ENCODE results near the gene GPC3.

The GPC3 gene

DNA sequence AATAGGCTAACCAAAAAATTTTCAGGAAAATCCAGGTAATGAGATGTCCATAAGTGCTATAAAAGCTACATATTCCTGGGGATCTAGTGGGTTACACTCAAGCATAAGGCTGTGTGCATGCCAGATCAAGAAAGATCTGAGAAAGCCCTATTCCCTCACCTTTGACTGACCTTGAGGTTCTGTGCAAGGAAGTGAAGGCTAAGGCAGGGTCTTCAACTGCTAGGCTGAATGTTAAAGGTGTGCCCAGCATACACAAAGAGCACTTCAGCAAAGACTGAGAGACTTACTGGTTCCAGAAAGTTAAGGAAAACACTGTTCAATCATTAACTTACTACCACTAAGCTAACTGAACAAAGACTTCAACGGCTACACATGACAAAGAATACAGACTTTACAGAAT, 269.7 kb downstream of the GPC3 start:
- no peak overlapping the region for H3K9ac ChIP-seq (ENCODE audit: low read depth, low read length)
- no peaks in the 10 kb centered on the region for H3K36me3 ChIP-seq (ENCODE audit: insufficient read depth, low read length)
- H3K9me3 ChIP-seq (ENCODE audit: control insufficient read depth, insufficient read depth, low read length) = no peaks in the 10 kb centered on the region; the same call in 1 of the 2 replicates
- 0 out of 2 replicates have a peak, but pooled peaks cover 5% of the 10 kb centered on the region for H3K4me1 ChIP-seq (ENCODE audit: insufficient read depth, low read length)

DNA sequence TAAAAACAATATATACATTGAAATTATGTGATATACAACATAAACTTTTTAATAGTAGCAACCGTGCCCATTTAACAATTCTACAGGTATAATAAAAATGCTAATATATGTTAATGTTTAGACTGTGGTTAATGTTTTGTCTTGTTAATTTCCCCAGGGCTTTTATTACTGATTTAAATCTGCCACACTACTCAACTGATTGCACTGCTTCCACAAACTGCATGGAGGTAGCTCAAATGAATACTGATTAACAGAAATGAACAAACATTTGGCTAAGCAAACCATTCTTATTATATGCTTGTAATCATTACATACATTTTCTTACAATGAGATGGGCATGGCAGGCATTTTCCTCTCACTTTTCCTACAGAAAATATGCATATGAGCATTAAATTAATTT, 275.9 kb downstream of the GPC3 start:
- no peak overlapping the region for H3K9ac ChIP-seq (ENCODE audit: low read depth, low read length)
- H3K36me3 ChIP-seq (ENCODE audit: insufficient read depth, low read length) = no peaks in the 10 kb centered on the region
- H3K4me1 ChIP-seq (ENCODE audit: insufficient read depth, low read length) = peaks cover 22% of the 10 kb centered on the region

DNA sequence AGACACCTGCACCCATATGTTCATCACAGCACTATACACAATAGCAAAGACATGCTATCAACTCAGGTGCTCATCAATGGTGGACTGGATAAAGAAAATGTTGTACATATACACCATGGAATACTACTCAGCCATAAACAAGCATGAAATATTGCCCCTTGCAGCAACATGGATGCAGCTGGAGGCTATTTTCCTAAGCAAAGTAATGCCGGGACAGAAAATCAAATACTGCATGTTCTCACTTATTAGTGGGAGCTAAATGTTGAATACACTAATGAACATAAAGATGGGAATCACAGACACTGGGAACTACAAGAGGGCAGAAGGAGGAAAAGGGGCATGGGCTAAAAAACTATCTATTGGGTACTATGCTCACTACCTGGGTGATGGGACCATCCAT, 278.5 kb downstream of the GPC3 start:
- no peaks in the 10 kb centered on the region for H3K9me3 ChIP-seq (ENCODE audit: control insufficient read depth, insufficient read depth, low read length)
- H3K9ac ChIP-seq (ENCODE audit: low read depth, low read length) = no peak overlapping the region
- H3K36me3 ChIP-seq (ENCODE audit: insufficient read depth, low read length) = no peaks in the 10 kb centered on the region
- peaks cover 27% of the 10 kb centered on the region for H3K4me1 ChIP-seq (ENCODE audit: insufficient read depth, low read length)

More for the DNA sequence above, 275.9 kb downstream of the GPC3 start:
- H3K9me3 ChIP-seq (ENCODE audit: control insufficient read depth, insufficient read depth, low read length) = no peaks in the 10 kb centered on the region

DNA sequence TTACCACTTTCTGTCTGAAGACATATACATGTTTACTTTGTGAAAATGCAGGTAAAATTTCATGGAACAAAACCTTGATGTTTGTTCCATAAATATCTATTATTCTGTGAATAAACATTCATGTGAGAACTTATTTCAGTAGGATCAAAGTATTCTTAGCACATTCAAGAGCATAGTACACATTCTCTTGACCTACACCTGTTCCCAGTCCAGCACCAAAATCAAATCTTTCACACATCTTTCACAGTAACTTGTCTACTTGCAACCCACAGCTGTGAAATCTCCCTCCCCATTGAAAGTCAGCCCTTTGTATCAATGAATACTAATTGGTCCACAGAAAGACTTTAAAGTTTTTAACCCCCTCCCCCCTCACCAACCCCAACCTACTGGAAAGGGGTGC, 283.2 kb downstream of the GPC3 start:
- Histone ChIP-seq H3K9me3 (ENCODE audit: control insufficient read depth, insufficient read depth, low read length) (no peaks in the 10 kb centered on the region), H3K4me1 (ENCODE audit: insufficient read depth, low read length) (peaks cover 26% of the 10 kb centered on the region), H3K9ac (ENCODE audit: low read depth, low read length) (no peak overlapping the region), H3K36me3 (ENCODE audit: insufficient read depth, low read length) (no peaks in the 10 kb centered on the region)

DNA sequence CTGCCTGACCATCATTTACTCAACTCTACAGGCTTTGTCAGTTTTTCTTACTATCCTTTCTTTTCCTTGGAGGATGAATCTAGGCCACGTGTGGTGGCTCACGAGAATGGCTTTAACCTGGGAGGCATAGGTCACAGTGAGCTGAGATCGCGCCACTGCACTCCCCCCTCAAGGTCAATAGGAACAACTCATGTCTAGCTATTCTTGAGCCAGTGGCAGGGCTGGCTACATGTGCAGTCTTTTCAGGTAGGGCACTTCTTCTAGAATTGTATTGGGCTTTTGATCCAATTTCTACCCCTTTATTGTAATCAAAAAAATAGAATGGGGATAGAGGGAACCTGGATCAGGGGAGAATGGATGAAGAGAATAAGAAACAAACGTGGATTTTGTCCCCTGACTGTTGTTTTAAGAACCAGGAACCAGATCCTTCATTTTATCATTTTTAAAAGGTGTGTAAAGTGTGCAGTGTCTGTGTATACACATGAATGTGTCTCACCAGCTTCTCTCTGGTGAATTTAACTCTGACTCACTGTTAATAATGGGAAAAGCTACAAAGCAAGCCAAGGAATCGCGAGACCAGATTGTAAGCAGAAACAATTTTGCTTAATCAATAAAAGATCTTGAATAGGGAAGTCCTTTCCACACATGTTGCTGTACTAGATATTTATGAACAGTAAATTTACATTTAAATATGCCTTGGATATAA, 286.2 kb downstream of the GPC3 start:
- H3K36me3 ChIP-seq (ENCODE audit: insufficient read depth, low read length) = no peaks in the 10 kb centered on the region
- no peak overlapping the region for H3K9ac ChIP-seq (ENCODE audit: low read depth, low read length)
- no peaks in the 10 kb centered on the region for H3K9me3 ChIP-seq (ENCODE audit: control insufficient read depth, insufficient read depth, low read length)
- peaks cover 26% of the 10 kb centered on the region for H3K4me1 ChIP-seq (ENCODE audit: insufficient read depth, low read length)

DNA sequence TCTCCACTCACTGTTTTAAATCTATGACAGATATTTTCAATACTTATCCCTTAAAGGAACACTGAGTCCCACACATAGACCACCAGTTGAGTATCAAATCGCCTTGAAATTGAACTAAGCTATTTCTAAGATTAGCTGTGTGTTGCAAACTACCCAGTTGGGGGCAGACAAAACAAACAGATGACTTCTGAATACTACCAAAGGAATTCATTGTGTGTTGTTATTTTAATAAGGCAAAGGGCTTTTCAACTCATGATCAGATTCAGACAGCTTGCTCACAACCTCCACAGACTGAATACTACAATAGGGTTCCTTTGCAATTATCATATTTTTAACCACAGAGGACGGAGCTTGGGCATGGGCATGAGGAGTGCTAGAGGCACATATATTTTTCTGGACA, 287.1 kb downstream of the GPC3 start:
- Histone ChIP-seq H3K9me3 (ENCODE audit: control insufficient read depth, insufficient read depth, low read length) (no peaks in the 10 kb centered on the region), H3K36me3 (ENCODE audit: insufficient read depth, low read length) (no peaks in the 10 kb centered on the region), H3K4me1 (ENCODE audit: insufficient read depth, low read length) (peaks cover 26% of the 10 kb centered on the region), H3K9ac (ENCODE audit: low read depth, low read length) (no peak overlapping the region)

DNA sequence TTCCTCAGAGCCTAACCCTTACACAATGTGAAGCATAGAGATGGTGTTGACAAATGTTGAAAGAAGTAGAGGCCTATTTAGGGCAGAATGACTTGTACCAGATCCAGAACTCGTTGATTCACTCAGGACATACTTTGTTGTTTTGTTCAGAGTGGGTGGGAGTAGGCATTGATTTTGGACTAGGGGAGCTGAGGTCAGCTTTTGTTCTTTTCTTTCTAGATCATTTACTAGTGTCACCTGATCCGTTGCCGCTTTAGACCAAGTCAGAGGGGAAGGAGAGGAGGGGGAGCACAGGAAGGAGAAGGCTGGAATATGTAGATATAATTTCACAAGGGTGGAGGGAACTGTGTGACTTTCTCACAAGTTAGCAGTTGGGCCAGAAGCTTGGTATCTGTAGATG, 287.7 kb downstream of the GPC3 start:
- Histone ChIP-seq H3K9ac (ENCODE audit: low read depth, low read length) (no peak overlapping the region), H3K9me3 (ENCODE audit: control insufficient read depth, insufficient read depth, low read length) (no peaks in the 10 kb centered on the region), H3K4me1 (ENCODE audit: insufficient read depth, low read length) (peaks cover 22% of the 10 kb centered on the region), H3K36me3 (ENCODE audit: insufficient read depth, low read length) (no peaks in the 10 kb centered on the region)

DNA sequence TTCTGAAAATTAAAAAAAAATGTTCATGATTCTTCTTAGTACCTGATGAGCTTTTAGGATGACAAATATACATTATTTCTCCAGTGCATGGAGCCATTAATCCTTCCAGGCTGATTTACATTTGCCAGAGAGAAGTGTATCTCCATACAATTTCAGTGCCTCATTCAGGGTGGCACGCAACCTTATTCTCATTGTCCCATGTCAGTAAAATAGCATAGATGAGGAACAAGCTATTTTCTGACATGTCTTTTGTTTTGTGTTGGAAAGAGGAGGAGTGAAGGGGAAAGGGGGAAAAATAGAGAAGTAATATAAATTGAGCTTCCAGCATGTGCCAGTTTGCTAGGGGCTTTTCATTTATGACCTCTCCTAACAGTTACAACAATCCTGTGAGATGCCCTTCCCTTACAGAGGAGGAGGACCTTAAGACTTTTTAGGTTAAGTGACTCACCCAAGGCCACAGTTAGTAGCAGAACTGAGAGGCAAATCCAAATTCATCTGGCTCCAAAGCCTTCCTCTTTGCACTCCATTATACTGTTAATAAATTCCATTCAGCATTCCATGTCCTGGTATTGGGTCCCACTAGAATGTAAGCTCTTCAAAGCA, 295.3 kb downstream of the GPC3 start:
- Histone ChIP-seq H3K9ac (ENCODE audit: low read depth, low read length) (no peak overlapping the region), H3K36me3 (ENCODE audit: insufficient read depth, low read length) (no peaks in the 10 kb centered on the region), H3K4me1 (ENCODE audit: insufficient read depth, low read length) (peaks cover 7% of the 10 kb centered on the region), H3K9me3 (ENCODE audit: control insufficient read depth, insufficient read depth, low read length) (no peaks in the 10 kb centered on the region)

DNA sequence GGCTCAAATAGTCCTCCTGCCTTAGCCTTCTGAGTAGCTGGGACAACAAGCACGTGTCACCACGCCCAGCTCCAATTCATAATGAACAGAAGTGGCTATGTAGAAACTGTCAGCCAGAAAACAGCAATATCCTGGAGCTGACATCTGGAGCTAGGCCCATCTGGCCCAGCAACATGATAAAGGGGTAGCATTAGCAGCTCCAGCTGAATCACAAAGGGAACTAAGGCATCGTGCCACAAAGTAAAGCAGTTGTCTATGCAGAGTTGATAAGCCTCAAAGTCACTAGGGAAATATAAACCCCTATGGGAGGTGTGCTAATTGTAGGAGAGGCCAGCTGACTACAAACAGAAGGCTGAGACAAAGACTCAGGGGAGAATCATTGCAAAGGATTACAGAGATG, 299.6 kb downstream of the GPC3 start:
- H3K36me3 ChIP-seq (ENCODE audit: insufficient read depth, low read length) = no peaks in the 10 kb centered on the region
- H3K9ac ChIP-seq (ENCODE audit: low read depth, low read length) = no peak overlapping the region
- H3K4me1 ChIP-seq (ENCODE audit: insufficient read depth, low read length) = peaks cover 7% of the 10 kb centered on the region
- no peaks in the 10 kb centered on the region for H3K9me3 ChIP-seq (ENCODE audit: control insufficient read depth, insufficient read depth, low read length)

DNA sequence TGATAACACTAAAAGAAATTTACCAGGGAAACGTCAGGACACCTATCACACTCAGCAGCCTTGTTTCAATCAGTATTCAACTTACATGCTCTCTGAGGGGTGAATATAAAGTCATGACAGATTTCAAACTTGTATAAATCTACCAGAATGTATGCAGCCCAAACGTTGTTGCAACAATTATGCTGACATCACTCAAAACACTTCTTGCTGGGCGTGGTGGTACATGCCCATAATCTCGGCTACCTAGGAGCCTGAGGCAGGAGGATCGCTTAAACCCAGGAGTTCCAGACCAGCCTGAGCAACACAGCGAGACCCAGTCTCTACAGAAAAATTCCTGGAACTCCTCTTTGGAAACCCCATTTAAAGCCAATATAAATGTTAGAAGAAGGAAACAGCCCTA, 303.5 kb downstream of the GPC3 start:
- Histone ChIP-seq H3K9me3 (ENCODE audit: control insufficient read depth, insufficient read depth, low read length) (no peaks in the 10 kb centered on the region), H3K4me1 (ENCODE audit: insufficient read depth, low read length) (peaks cover 7% of the 10 kb centered on the region), H3K9ac (ENCODE audit: low read depth, low read length) (no peak overlapping the region), H3K36me3 (ENCODE audit: insufficient read depth, low read length) (no peaks in the 10 kb centered on the region)

DNA sequence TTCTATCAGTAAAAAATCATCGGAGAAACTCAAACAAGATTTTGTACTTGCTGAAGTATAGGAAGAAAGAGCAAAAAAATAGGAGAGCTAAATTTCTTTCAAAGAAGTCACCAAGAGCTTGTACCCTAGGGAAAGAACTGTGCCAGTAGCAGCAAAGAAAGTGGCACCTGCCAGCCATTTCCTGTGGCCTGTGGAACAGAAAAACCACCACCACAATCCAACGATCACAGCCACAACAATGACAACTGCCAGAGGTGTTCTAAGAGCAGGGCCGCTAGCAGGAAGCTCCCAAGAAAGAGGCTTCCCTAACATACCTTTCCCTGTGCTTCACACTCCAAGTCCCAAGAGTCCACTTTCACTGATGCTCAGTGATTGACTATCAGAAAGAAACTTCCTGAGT, 304.0 kb downstream of the GPC3 start:
- no peaks in the 10 kb centered on the region for H3K9me3 ChIP-seq (ENCODE audit: control insufficient read depth, insufficient read depth, low read length)
- H3K9ac ChIP-seq (ENCODE audit: low read depth, low read length) = no peak overlapping the region
- H3K4me1 ChIP-seq (ENCODE audit: insufficient read depth, low read length) = peaks cover 5% of the 10 kb centered on the region
- H3K36me3 ChIP-seq (ENCODE audit: insufficient read depth, low read length) = no peaks in the 10 kb centered on the region

DNA sequence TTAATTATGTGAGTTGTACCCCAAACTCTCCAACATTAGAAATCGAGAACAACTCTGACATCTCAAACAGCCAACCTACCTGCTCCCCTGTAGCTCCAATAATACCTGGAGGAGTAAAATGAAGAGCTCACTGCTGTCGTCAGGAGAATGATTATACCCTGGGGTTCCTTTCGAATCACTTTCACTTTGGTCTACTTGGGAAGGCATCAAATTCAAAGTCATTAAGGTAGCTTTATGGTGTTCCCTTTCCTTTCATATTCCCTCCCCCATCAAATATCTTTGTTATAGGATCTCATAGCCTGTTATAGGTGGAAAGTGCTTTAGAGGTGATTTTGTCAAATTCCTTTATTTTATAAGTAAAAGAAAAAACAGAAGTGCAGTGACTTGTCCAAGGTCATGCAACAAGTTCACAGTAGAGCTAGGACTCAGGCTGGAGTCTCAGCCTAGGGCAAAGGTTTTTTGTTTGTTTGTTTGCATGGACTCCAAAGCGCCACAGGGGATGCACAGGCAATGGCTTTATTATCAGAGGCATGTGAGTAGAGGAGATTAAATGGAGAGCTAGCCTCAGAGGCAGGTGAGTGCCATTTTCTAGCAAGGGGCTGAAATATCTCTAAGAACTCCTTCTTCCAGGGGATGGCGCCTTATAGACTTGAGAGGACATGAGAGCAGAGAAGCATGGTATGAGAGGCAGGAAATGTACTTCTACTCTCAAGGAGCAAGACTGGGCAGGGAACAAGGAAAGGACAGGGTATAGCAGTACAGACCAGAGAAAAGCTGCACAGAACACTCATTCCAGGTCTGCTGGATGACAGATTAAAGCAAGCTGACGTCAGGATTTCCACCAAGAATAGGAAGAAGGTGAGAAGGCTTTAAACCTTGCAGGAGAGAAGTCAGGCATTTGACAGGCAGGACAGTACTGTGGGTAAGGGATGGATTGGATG, 308.0 kb downstream of the GPC3 start:
- Histone ChIP-seq H3K4me1 (ENCODE audit: insufficient read depth, low read length) (peaks cover 21% of the 10 kb centered on the region), H3K9ac (ENCODE audit: low read depth, low read length) (no peak overlapping the region), H3K9me3 (ENCODE audit: control insufficient read depth, insufficient read depth, low read length) (no peaks in the 10 kb centered on the region), H3K36me3 (ENCODE audit: insufficient read depth, low read length) (no peaks in the 10 kb centered on the region)

DNA sequence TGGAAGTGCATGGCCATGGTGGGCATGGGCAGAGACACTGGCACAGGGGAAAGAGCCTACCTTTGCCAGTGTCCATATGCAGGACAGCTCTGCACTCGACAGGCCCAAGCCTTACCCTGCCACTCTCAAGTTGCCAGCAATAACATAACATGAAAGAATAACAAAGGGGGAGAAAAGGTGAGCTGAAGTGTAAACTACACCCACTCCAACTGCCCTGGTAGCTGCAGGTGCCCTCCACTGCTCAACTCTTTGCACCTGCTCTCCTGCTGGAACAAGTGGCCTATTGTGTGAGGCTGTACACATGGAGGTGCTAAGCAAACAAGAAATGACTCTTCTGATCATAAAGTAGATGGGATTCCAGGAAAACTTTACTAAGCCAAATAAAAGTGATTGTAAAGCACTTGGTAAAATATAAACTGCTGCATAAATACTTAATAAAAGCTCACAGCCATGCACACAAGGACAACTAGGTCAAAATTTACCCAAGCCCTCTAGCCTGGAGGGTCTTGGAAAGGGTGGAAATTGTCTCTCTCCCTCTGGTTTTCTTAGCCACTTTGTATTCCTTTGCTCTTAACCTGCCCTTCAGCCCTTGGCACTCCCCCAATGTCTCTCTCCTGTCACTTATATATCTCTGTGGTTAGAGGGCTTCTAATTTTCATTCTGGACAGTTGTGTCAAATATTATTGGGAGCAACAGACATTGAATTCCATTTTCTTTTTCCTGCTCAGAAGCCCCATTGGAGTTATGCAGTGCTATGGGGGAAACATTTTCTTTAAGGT, 308.9 kb downstream of the GPC3 start:
- no peak overlapping the region for H3K9ac ChIP-seq (ENCODE audit: low read depth, low read length)
- H3K36me3 ChIP-seq (ENCODE audit: insufficient read depth, low read length) = no peaks in the 10 kb centered on the region
- H3K4me1 ChIP-seq (ENCODE audit: insufficient read depth, low read length) = peaks cover 25% of the 10 kb centered on the region
- no peaks in the 10 kb centered on the region for H3K9me3 ChIP-seq (ENCODE audit: control insufficient read depth, insufficient read depth, low read length)

Measured in ES-I3 (cell line).